H1 (cell line): ENCODE data around the gene TDRKH. TPM values are rescaled to one million over a fixed set of nuclear protein-coding genes. Genes with fewer than 3 reads are reported as not detected.

Experiments
- CTCF ChIA-PET: fragments of 300-600 bp; sonication (Branson Sonifier 250); formaldehyde crosslinking; loops from one replicate; lab custom pipeline; 2021; ENCODE audit not compliant: partially characterized antibody; lab: Charles Lee
- POLR2A ChIA-PET: fragments of 300-600 bp; sonication (Branson Sonifier 250); formaldehyde crosslinking; loops from one replicate; lab custom pipeline; 2021; ENCODE audit warnings: inconsistent platforms; ENCODE audit not compliant: partially characterized antibody; lab: Charles Lee
- DNase-seq, 2 experiments: peaks; one replicate each; pipeline versions ENCODE4 v3.0.0 to v3.0.0-alpha.2; 2010 to 2022; ENCODE audit warnings: low spot score in 2 of 2, low read depth in 1 of 2, mixed read lengths in 1 of 2
- FAIRE-seq: peaks from 2 replicates; lab custom pipeline; 2011; peaks lifted over from hg19 to GRCh38; lab: Jason Lieb, UNC
- H2AFZ ChIP-seq: 2 replicates; pipeline ENCODE4 v1.8.1; 2012; ENCODE audit warnings: low read length, inconsistent platforms
- H2AK5ac ChIP-seq: 2 replicates; pipeline ENCODE4 v1.6.1; 2013; ENCODE audit warnings: low read depth, low read length
- H2BK120ac ChIP-seq: replicated peaks from 2 replicates; pipeline ENCODE3; 2013; ENCODE audit warnings: low read depth, low read length, inconsistent platforms
- H2BK12ac ChIP-seq: 2 replicates; pipeline ENCODE4 v1.6.1; 2013; ENCODE audit warnings: low read depth, low read length
- H2BK15ac ChIP-seq: 2 replicates; pipeline ENCODE4 v1.6.1; 2013; ENCODE audit warnings: low read length
- H2BK20ac ChIP-seq: 2 replicates; pipeline ENCODE4 v1.6.1; 2013; ENCODE audit warnings: low read length
- H2BK5ac ChIP-seq: 2 replicates; pipeline ENCODE4 v1.6.1; 2013; ENCODE audit warnings: low read depth, low read length
- H3K14ac ChIP-seq: 2 replicates; pipeline ENCODE4 v1.6.1; 2013; ENCODE audit warnings: inconsistent platforms; ENCODE audit not compliant: insufficient read length
- H3K18ac ChIP-seq: 2 replicates; pipeline ENCODE4 v1.6.1; 2013; ENCODE audit warnings: low read length; ENCODE audit errors: extremely low read depth
- H3K23ac ChIP-seq: 2 replicates; pipeline ENCODE4 v1.6.1; 2013; ENCODE audit warnings: inconsistent platforms; ENCODE audit not compliant: insufficient read length
- H3K23me2 ChIP-seq: 2 replicates; pipeline ENCODE4 v1.6.1; 2013; ENCODE audit warnings: low read depth, low read length
- H3K27ac ChIP-seq: 2 replicates; pipeline ENCODE4 v1.6.1; 2011; ENCODE audit warnings: low read depth, low read length, inconsistent platforms
- H3K27me3 ChIP-seq, 4 experiments: replicated peaks in 1 of 4; 1 replicate in 1 of 4; 2 replicates in 3 of 4; pipeline versions ENCODE4 v1.6.1 to v1.8.1; 2011 to 2013; ENCODE audit warnings: low read length in 3 of 4, mild to moderate bottlenecking in 3 of 4, inconsistent platforms in 2 of 4, mixed read lengths in 2 of 4, moderate library complexity in 1 of 4; ENCODE audit not compliant: control insufficient read depth in 3 of 4, insufficient read depth in 3 of 4; ENCODE audit errors: extremely low read depth in 1 of 4
- H3K36me3 ChIP-seq, 4 experiments: 2 replicates each; pipeline versions ENCODE4 v1.6.1 to v1.8.1; 2011 to 2013; ENCODE audit warnings: mild to moderate bottlenecking in 4 of 4, low read length in 3 of 4, moderate library complexity in 2 of 4, control low read depth in 1 of 4, inconsistent platforms in 1 of 4; ENCODE audit not compliant: insufficient read depth in 4 of 4, control insufficient read depth in 2 of 4
- H3K4ac ChIP-seq: replicated peaks from 2 replicates; pipeline ENCODE3; 2013; ENCODE audit warnings: low read length, low read depth, mixed read lengths, inconsistent platforms; ENCODE audit not compliant: insufficient read length
- H3K4me1 ChIP-seq, 4 experiments: replicated peaks in 1 of 4; 1 replicate in 1 of 4; 2 replicates in 3 of 4; pipeline versions ENCODE4 v1.6.1 to v1.8.1; 2011 to 2013; ENCODE audit warnings: low read length in 3 of 4, inconsistent platforms in 2 of 4, mixed read lengths in 1 of 4; ENCODE audit not compliant: insufficient read depth in 4 of 4, control insufficient read depth in 3 of 4
- H3K4me2 ChIP-seq, 2 experiments: 2 replicates each; pipeline versions ENCODE4 v1.6.1 to v1.8.1; 2011 to 2013; ENCODE audit warnings: low read depth in 2 of 2, low read length in 2 of 2, control low read depth in 1 of 2, inconsistent platforms in 1 of 2, mild to moderate bottlenecking in 1 of 2; ENCODE audit not compliant: insufficient read depth in 1 of 2
- H3K4me3 ChIP-seq, 4 experiments: fragments of 200-600, 300-600 bp in 1 of 4; sonication (generic), shearing (Covaris generic), sonication (Bioruptor Twin) in 1 of 4; 2 replicates each; pipeline versions ENCODE4 v1.5.1 to v1.8.1; 2011 to 2016; ENCODE audit warnings: low read length in 4 of 4, low read depth in 3 of 4, control low read depth in 2 of 4, inconsistent platforms in 2 of 4, mild to moderate bottlenecking in 2 of 4, mixed read lengths in 1 of 4, moderate library complexity in 1 of 4; ENCODE audit not compliant: insufficient read depth in 2 of 4; ENCODE audit errors: extremely low read depth in 1 of 4
- H3K56ac ChIP-seq: replicated peaks from 2 replicates; pipeline ENCODE3; 2013; ENCODE audit warnings: low read depth, mild to moderate bottlenecking, mixed read lengths, low read length, inconsistent platforms; ENCODE audit not compliant: insufficient read length
- H3K79me1 ChIP-seq: 2 replicates; pipeline ENCODE4 v1.6.1; 2013; ENCODE audit warnings: low read depth, low read length, control low read depth
- H3K79me2 ChIP-seq, 2 experiments: 2 replicates each; pipeline versions ENCODE4 v1.6.1 to v1.8.1; 2012 to 2013; ENCODE audit warnings: low read length in 2 of 2, mild to moderate bottlenecking in 2 of 2, inconsistent platforms in 1 of 2; ENCODE audit not compliant: insufficient read depth in 2 of 2, control insufficient read depth in 1 of 2
- H3K9ac ChIP-seq, 4 experiments: replicated peaks in 1 of 4; 1 replicate in 1 of 4; 2 replicates in 3 of 4; pipeline versions ENCODE4 v1.6.1 to v1.8.1; 2011 to 2013; ENCODE audit warnings: low read depth in 3 of 4, low read length in 3 of 4, control low read depth in 2 of 4, mild to moderate bottlenecking in 2 of 4, moderate library complexity in 2 of 4, inconsistent platforms in 1 of 4; ENCODE audit errors: extremely low read depth in 1 of 4
- H3K9me3 ChIP-seq, 2 experiments: 2 replicates each; pipeline versions ENCODE4 v1.6.1 to v1.8.1; 2012 to 2013; ENCODE audit warnings: mild to moderate bottlenecking in 2 of 2, moderate library complexity in 2 of 2, control low read depth in 1 of 2, inconsistent platforms in 1 of 2, low read depth in 1 of 2, low read length in 1 of 2, mixed read lengths in 1 of 2; ENCODE audit not compliant: insufficient read depth in 2 of 2
- H4K20me1 ChIP-seq, 2 experiments: replicated peaks in 1 of 2; 2 replicates each; pipeline versions ENCODE3 to v1.8.1; 2011 to 2013; ENCODE audit warnings: inconsistent platforms in 2 of 2, low read length in 2 of 2, mild to moderate bottlenecking in 1 of 2; ENCODE audit not compliant: insufficient read depth in 2 of 2, control insufficient read depth in 1 of 2
- H4K5ac ChIP-seq: 2 replicates; pipeline ENCODE4 v1.6.1; 2013; ENCODE audit warnings: low read length, low read depth, mixed read lengths, inconsistent platforms; ENCODE audit not compliant: insufficient read length
- H4K8ac ChIP-seq: 2 replicates; pipeline ENCODE4 v1.8.0; 2013; ENCODE audit warnings: mild to moderate bottlenecking, moderate library complexity, low read length, inconsistent platforms; ENCODE audit not compliant: insufficient read depth; ENCODE audit errors: extremely low read depth
- H4K91ac ChIP-seq: replicated peaks from 2 replicates; pipeline ENCODE3; 2013; ENCODE audit warnings: low read length, mixed read lengths, inconsistent platforms; ENCODE audit not compliant: insufficient read length
- ASH2L ChIP-seq: fragments of 200-600, 300-600 bp; sonication (generic); IDR thresholded peaks from one replicate; pipeline ENCODE4 v1.7.1; 2017; ENCODE audit warnings: low read length
- ATF3 ChIP-seq: IDR thresholded peaks from 2 replicates; pipeline ENCODE4 v1.6.1; 2011; ENCODE audit warnings: low read depth, mild to moderate bottlenecking, low read length; ENCODE audit not compliant: insufficient read depth
- HDAC6 ChIP-seq: IDR thresholded peaks from one replicate; pipeline ENCODE4 v1.7.1; 2012; ENCODE audit warnings: low read depth, mild to moderate bottlenecking, inconsistent platforms, low read length, moderate library complexity
- NRF1 ChIP-seq: IDR thresholded peaks from 2 replicates; pipeline ENCODE4 v1.6.1; 2011; ENCODE audit warnings: mild to moderate bottlenecking, low read depth, low read length, improper control_type of control experiment
- RAD21 ChIP-seq, 2 experiments: IDR thresholded peaks in 1 of 2; conservative IDR thresholded peaks in 1 of 2; 2 replicates each; pipeline ENCODE4 v1.6.1; 2011; ENCODE audit warnings: low read depth in 2 of 2, low read length in 2 of 2, improper control_type of control experiment in 1 of 2, inconsistent platforms in 1 of 2, mild to moderate bottlenecking in 1 of 2, moderate library complexity in 1 of 2
- SAP30 ChIP-seq: fragments of 300-600 bp; sonication (generic); IDR thresholded peaks from 2 replicates; pipeline ENCODE4 v1.7.1; 2012; ENCODE audit warnings: low read length, moderate library complexity, mild to moderate bottlenecking, inconsistent platforms; ENCODE audit not compliant: insufficient read depth, insufficient replicate concordance
- WGBS, 2 experiments: shearing (Covaris generic) in 1 of 2; methylation state at CpG; one replicate each; pipeline versions ENCODE4 v1.1.6 to v1.1.7; 2013 to 2015; ENCODE audit warnings: low lambda C conversion rate in 2 of 2, mixed read lengths in 2 of 2, inconsistent platforms in 1 of 2, low coverage in 1 of 2, missing lambda C conversion rate in 1 of 2; ENCODE audit not compliant: insufficient replicate concordance in 2 of 2, insufficient coverage in 1 of 2, insufficient read length in 1 of 2; ENCODE audit errors: extremely low coverage in 1 of 2, missing lambda C conversion rate in 1 of 2; 5-methylcytosine and 5-hydroxymethylcytosine counted together
- polyA plus RNA-seq, 7 experiments: library from polyadenylated mRNA; depleted of rRNA in 3 of 7; stranded (reverse) in 5 of 7; unstranded in 2 of 7; fragments of >200 nt in 5 of 7; fragments of 200-250 nt in 2 of 7; gene quantifications; 1 replicate in 5 of 7; 2 replicates in 1 of 7; 4 replicates in 1 of 7; pipeline versions ENCODE4 v1.2.1 to v1.2.3, GENCODE V29; 2011 to 2013; ENCODE audit warnings: missing spikeins in 2 of 7, mixed read lengths in 2 of 7
- total RNA-seq: library from RNA; stranded (reverse); fragmentation: NEBNext Ultra II Directional; extraction: Animal tissue kit (Norgen Biotek cat#: 25700); gene quantifications from 2 replicates; pipeline ENCODE4 v1.2.1, GENCODE V29; 2021

TDRKH gene
- total and polyA plus RNA-seq, 2 of the 8 experiments (the other 6 are each of a cell fraction or from before 2014, with no cell fraction given) = 9.9 to 26.1 TPM

GRCh38 chr1:151820940-151821339 lies 30.6 kb upstream of the TDRKH start:
- ChIA-PET CTCF (interaction anchor here (0.9 to 3.5 kb wide), 7 partner anchors 9 to 281 kb away, joined by 3 to 22 read pairs (median 4); partner anchors contain the start of gene TUFT1), POLR2A (interaction anchor here (1.0 kb wide), 1 partner anchor 11 kb away, joined by 3 read pairs; no protein-coding TSS in a partner anchor)
- TF ChIP-seq HDAC6 (no peak), ASH2L (no peak), RAD21 (IDR thresholded peaks at IDR 0.05 in 1 of 2, conservative IDR thresholded peaks at IDR 0.05 in 1 of 2; ENCODE audit: low read depth in 2 of 2, low read length in 2 of 2) (no peak), ATF3 (no peak), SAP30 (no peak), NRF1 (no peak)
- no peak overlapping the region for H2BK120ac ChIP-seq
- no peaks in the 10 kb centered on the region for H3K36me3 ChIP-seq
- no peak for FAIRE-seq
- DNase-seq = no peak
- H3K4ac ChIP-seq = no peak overlapping the region
- no peaks in the 10 kb centered on the region for H3K27me3 ChIP-seq
- H2BK15ac ChIP-seq = no peak overlapping the region
- no peak overlapping the region for H3K4me3 ChIP-seq
- H3K27ac ChIP-seq = no peak overlapping the region
- no peak overlapping the region for H3K9ac ChIP-seq
- no peaks in the 10 kb centered on the region for H3K9me3 ChIP-seq
- no peak overlapping the region for H2BK5ac ChIP-seq
- H2AFZ ChIP-seq = no peak overlapping the region
- no peaks in the 10 kb centered on the region for H3K79me1 ChIP-seq
- H3K23ac ChIP-seq = no peak overlapping the region
- H4K8ac ChIP-seq = no peak overlapping the region
- no peak overlapping the region for H4K5ac ChIP-seq
- H2BK12ac ChIP-seq = no peak overlapping the region
- no peak overlapping the region for H2AK5ac ChIP-seq
- 95% methylated on average over 2 of the region's 2 CpGs; no CpG with 5 or more reads in 1 of the 2 experiments for whole genome bisulfite sequencing, 2 experiments
- H3K4me2 ChIP-seq = no peak overlapping the region
- no peak overlapping the region for H3K14ac ChIP-seq
- no peak overlapping the region for H3K56ac ChIP-seq
- H2BK20ac ChIP-seq = no peak overlapping the region
- H3K18ac ChIP-seq = no peak overlapping the region
- H4K91ac ChIP-seq = no peak overlapping the region
- peaks cover 0 to 14% (median 10%) of the 10 kb centered on the region in 4 experiments; a peak in 6 of 7 replicates for H3K4me1 ChIP-seq
- no peaks in the 10 kb centered on the region for H3K79me2 ChIP-seq
- H4K20me1 ChIP-seq = no peaks in the 10 kb centered on the region
- no peaks in the 10 kb centered on the region; the same call in 1 of the 2 replicates for H3K23me2 ChIP-seq
